SK-N-SH (cell line): Measurements from ENCODE around the gene MYO16. TPM values are rescaled to one million over a fixed set of nuclear protein-coding genes. Genes with fewer than 3 reads are reported as not detected.

Experiments
- CTCF ChIA-PET: fragments of 300-600, 350-600 bp; formaldehyde crosslinking; extraction: SDS; loops from one replicate; lab custom pipeline; 2021; lab: Yijun Ruan, JAX
- POLR2A ChIA-PET: fragments of 350-600 bp; sonication (Branson Sonifier 250); formaldehyde crosslinking; extraction: SDS; loops from one replicate; lab custom pipeline; 2020; ENCODE audit warnings: antibody characterized with exemption, inconsistent platforms; lab: Yijun Ruan, JAX
- DNase-seq: peaks from one replicate; pipeline ENCODE4 v3.0.0; 2012
- H2AFZ ChIP-seq: fragments of 200-600 bp; sonication (generic); 2 replicates; pipeline ENCODE4 v1.8.1; 2016; ENCODE audit warnings: antibody characterized with exemption, mild to moderate bottlenecking, low read depth
- H3F3A ChIP-seq: fragments of 200-600 bp; sonication (generic); replicated peaks from 2 replicates; pipeline ENCODE3; 2016; ENCODE audit warnings: antibody characterized with exemption, mild to moderate bottlenecking; ENCODE audit not compliant: insufficient read depth
- H3K27ac ChIP-seq, 2 experiments: fragments of 200-500 bp in 1 of 2; fragments of 200-600 bp in 1 of 2; sonication (Bioruptor generic) in 1 of 2; sonication (generic), shearing (Covaris generic) in 1 of 2; 2 replicates each; pipeline versions ENCODE4 v1.5.1 to v1.6.1; 2014 to 2016; ENCODE audit warnings: low read depth in 2 of 2, inconsistent platforms in 1 of 2, low read length in 1 of 2, mild to moderate bottlenecking in 1 of 2, mixed read lengths in 1 of 2
- H3K27me3 ChIP-seq: fragments of 200-600 bp; sonication (generic), shearing (Covaris generic); 2 replicates; pipeline ENCODE4 v1.6.1; 2016; ENCODE audit warnings: mixed run types; ENCODE audit not compliant: insufficient read depth
- H3K36me3 ChIP-seq, 2 experiments: fragments of 200-500 bp in 1 of 2; fragments of 200-600 bp in 1 of 2; sonication (Bioruptor generic) in 1 of 2; sonication (generic) in 1 of 2; replicated peaks in 1 of 2; 2 replicates each; pipeline versions ENCODE3 to v1.5.1; 2014 to 2016; ENCODE audit warnings: low read length in 1 of 2, mild to moderate bottlenecking in 1 of 2; ENCODE audit not compliant: insufficient read depth in 2 of 2, control insufficient read depth in 1 of 2
- H3K4me1 ChIP-seq, 2 experiments: fragments of 200-500 bp in 1 of 2; fragments of 200-600 bp in 1 of 2; sonication (Bioruptor generic) in 1 of 2; sonication (generic), shearing (Covaris generic) in 1 of 2; 2 replicates each; pipeline versions ENCODE4 v1.5.1 to v1.6.1; 2014 to 2016; ENCODE audit warnings: low read depth in 1 of 2, low read length in 1 of 2, mixed run types in 1 of 2; ENCODE audit not compliant: insufficient read depth in 2 of 2, control insufficient read depth in 1 of 2
- H3K4me2 ChIP-seq: fragments of 200-600 bp; sonication (generic), shearing (Covaris generic); 2 replicates; pipeline ENCODE4 v1.6.1; 2017; ENCODE audit warnings: mixed run types
- H3K4me3 ChIP-seq, 2 experiments: fragments of 200-500 bp in 1 of 2; fragments of 200-600 bp in 1 of 2; sonication (Bioruptor generic) in 1 of 2; sonication (generic), shearing (Covaris generic) in 1 of 2; 2 replicates each; pipeline versions ENCODE4 v1.5.1 to v1.8.1; 2014 to 2016; ENCODE audit warnings: low read depth in 2 of 2, inconsistent platforms in 1 of 2, low read length in 1 of 2, mild to moderate bottlenecking in 1 of 2, mixed read lengths in 1 of 2, moderate library complexity in 1 of 2
- H3K79me2 ChIP-seq: fragments of 200-600 bp; sonication (generic); 2 replicates; pipeline ENCODE4 v1.8.1; 2017; ENCODE audit warnings: mild to moderate bottlenecking; ENCODE audit not compliant: insufficient read depth
- H3K9ac ChIP-seq: fragments of 200-600 bp; sonication (generic); 2 replicates; pipeline ENCODE4 v1.6.1; 2017; ENCODE audit warnings: mixed run types
- H3K9me2 ChIP-seq: fragments of 200-600 bp; sonication (generic); 2 replicates; pipeline ENCODE4 v1.6.1; 2017; ENCODE audit warnings: mixed run types
- H3K9me3 ChIP-seq: fragments of 200-600 bp; sonication (generic); 2 replicates; pipeline ENCODE4 v1.6.1; 2017; ENCODE audit warnings: mixed run types, mild to moderate bottlenecking, moderate library complexity
- H4K20me1 ChIP-seq: fragments of 200-600 bp; sonication (generic); 2 replicates; pipeline ENCODE4 v1.6.1; 2017; ENCODE audit warnings: mild to moderate bottlenecking, mixed run types; ENCODE audit not compliant: insufficient read depth
- ELF1 ChIP-seq: IDR thresholded peaks from 2 replicates; pipeline ENCODE4 v1.4.0; 2012
- EP300 ChIP-seq, 2 experiments: IDR thresholded peaks; 2 replicates each; pipeline versions ENCODE4 v1.4.0 to v1.6.1; 2012; ENCODE audit warnings: borderline replicate concordance in 1 of 2, low read depth in 1 of 2, low read length in 1 of 2
- GABPA ChIP-seq: IDR thresholded peaks from 2 replicates; pipeline ENCODE4 v1.4.0; 2012; ENCODE audit warnings: low read depth, mild to moderate bottlenecking
- GATA2 ChIP-seq: sonication (generic); formaldehyde crosslinking; IDR thresholded peaks from 2 replicates; pipeline ENCODE4 v1.5.0; 2020; ENCODE audit warnings: mild to moderate bottlenecking, missing genetic modification reagents
- JUND ChIP-seq: IDR thresholded peaks from 2 replicates; pipeline ENCODE4 v1.4.0; 2012
- NFIC ChIP-seq: IDR thresholded peaks from 2 replicates; pipeline ENCODE4 v1.4.0; 2012; ENCODE audit warnings: borderline replicate concordance
- NRF1 ChIP-seq: IDR thresholded peaks from 2 replicates; pipeline ENCODE4 v1.6.1; 2012; ENCODE audit warnings: low read depth, mild to moderate bottlenecking, low read length
- RAD21 ChIP-seq: IDR thresholded peaks from 2 replicates; pipeline ENCODE4 v1.6.1; 2012; ENCODE audit warnings: mild to moderate bottlenecking, low read length
- RCOR1 ChIP-seq: fragments of 150-350 bp; IDR thresholded peaks from 2 replicates; pipeline ENCODE4 v1.6.1; 2017; ENCODE audit warnings: antibody characterized with exemption, low read length
- RXRA ChIP-seq: IDR thresholded peaks from 2 replicates; pipeline ENCODE4 v1.4.0; 2012; ENCODE audit warnings: low read depth, mild to moderate bottlenecking, borderline replicate concordance
- SMC3 ChIP-seq: IDR thresholded peaks from 2 replicates; pipeline ENCODE4 v1.6.1; 2012; ENCODE audit warnings: low read depth, low read length, improper control_type of control experiment
- TAF1 ChIP-seq: IDR thresholded peaks from 2 replicates; pipeline ENCODE4 v1.6.1; 2012; ENCODE audit warnings: low read depth, mild to moderate bottlenecking, low read length, moderate library complexity, borderline replicate concordance
- TEAD4 ChIP-seq: IDR thresholded peaks from 2 replicates; pipeline ENCODE4 v1.4.0; 2012; ENCODE audit warnings: mild to moderate bottlenecking, borderline replicate concordance; ENCODE audit not compliant: insufficient read depth
- WGBS: methylation state at CpG from one replicate; pipeline ENCODE4 v1.1.6; 2017; ENCODE audit warnings: low lambda C conversion rate; 5-methylcytosine and 5-hydroxymethylcytosine counted together
- polyA plus RNA-seq, 3 experiments: library from polyadenylated mRNA; depleted of rRNA; stranded (reverse); fragments of >200 nt; gene quantifications; 2 replicates each; pipeline ENCODE4 v1.2.3, GENCODE V29; 2012
- TF ChIP-seq, protein P1 (sequence below): IDR thresholded peaks from 2 replicates; pipeline ENCODE4 v1.4.0; 2012; ENCODE audit warnings: low read depth
- TF ChIP-seq, protein P2 (sequence below): IDR thresholded peaks from 2 replicates; pipeline ENCODE4 v1.6.1; 2012; ENCODE audit warnings: mild to moderate bottlenecking, low read depth, low read length, moderate library complexity
- TF ChIP-seq, protein P3 (sequence below): IDR thresholded peaks from 2 replicates; pipeline ENCODE4 v1.4.0; 2012; ENCODE audit warnings: low read depth, borderline replicate concordance
- TF ChIP-seq, protein P4 (sequence below): fragments of 150-350 bp; IDR thresholded peaks from 2 replicates; pipeline ENCODE4 v1.6.1; 2016; ENCODE audit warnings: mild to moderate bottlenecking, low read depth, low read length

The MYO16 gene
- polyA plus RNA-seq, 1 of the 3 experiments (the other 2 are of a cell fraction) = 0.07 TPM

DNA sequence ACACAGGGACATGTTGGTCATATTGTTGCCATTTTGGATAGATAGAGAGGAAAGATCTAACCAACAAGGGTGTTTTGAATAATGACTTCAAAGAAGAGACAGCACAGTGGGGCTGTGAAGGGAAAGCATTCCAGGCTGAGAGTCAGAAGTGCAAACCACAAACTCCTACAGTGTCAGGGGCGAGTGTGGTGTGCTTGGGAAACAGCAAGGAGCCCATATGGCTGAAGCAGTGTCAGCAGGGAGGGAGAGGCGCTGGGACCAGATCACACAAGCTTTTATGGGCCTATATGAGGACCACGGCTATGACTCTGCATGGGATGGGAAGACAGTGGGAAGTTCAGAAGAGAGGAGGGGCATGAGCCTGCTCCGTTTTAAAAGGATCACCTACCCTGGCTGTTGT is 166.4 kb downstream of the MYO16 start:
- CTCF ChIA-PET = no interaction called here
- H3F3A ChIP-seq = no peaks in the 10 kb centered on the region

More for the DNA sequence above, 166.4 kb downstream of the MYO16 start:
- Histone ChIP-seq H3K27ac (no peak overlapping the region), H3K9me3 (no peaks in the 10 kb centered on the region), H3K9ac (no peak overlapping the region), H3K36me3 (no peaks in the 10 kb centered on the region), H3K9me2 (no peaks in the 10 kb centered on the region), H3K4me1 (no peaks in the 10 kb centered on the region; a peak in 1 of 4 replicates), H2AFZ (no peak overlapping the region), H3K27me3 (no peaks in the 10 kb centered on the region), H4K20me1 (no peaks in the 10 kb centered on the region), H3K4me3 (no peak overlapping the region), H3K4me2 (no peak overlapping the region), H3K79me2 (no peaks in the 10 kb centered on the region)
- no peak for DNase-seq
- POLR2A ChIA-PET = no interaction called here
- TF ChIP-seq GATA2 (CRISPR knock-in tag) (no peak), TAF1 (no peak), JUND (no peak), RAD21 (no peak), SMC3 (no peak), RCOR1 (no peak), NFIC (no peak), ELF1 (no peak), RXRA (no peak), TEAD4 (no peak), GABPA (no peak), NRF1 (no peak), EP300 (IDR thresholded peaks at IDR 0.05; ENCODE audit: borderline replicate concordance in 1 of 2, low read depth in 1 of 2, low read length in 1 of 2) (no peak)
- TF ChIP-seq, protein P1, sequence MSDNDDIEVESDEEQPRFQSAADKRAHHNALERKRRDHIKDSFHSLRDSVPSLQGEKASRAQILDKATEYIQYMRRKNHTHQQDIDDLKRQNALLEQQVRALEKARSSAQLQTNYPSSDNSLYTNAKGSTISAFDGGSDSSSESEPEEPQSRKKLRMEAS = no peak
- TF ChIP-seq, protein P2, sequence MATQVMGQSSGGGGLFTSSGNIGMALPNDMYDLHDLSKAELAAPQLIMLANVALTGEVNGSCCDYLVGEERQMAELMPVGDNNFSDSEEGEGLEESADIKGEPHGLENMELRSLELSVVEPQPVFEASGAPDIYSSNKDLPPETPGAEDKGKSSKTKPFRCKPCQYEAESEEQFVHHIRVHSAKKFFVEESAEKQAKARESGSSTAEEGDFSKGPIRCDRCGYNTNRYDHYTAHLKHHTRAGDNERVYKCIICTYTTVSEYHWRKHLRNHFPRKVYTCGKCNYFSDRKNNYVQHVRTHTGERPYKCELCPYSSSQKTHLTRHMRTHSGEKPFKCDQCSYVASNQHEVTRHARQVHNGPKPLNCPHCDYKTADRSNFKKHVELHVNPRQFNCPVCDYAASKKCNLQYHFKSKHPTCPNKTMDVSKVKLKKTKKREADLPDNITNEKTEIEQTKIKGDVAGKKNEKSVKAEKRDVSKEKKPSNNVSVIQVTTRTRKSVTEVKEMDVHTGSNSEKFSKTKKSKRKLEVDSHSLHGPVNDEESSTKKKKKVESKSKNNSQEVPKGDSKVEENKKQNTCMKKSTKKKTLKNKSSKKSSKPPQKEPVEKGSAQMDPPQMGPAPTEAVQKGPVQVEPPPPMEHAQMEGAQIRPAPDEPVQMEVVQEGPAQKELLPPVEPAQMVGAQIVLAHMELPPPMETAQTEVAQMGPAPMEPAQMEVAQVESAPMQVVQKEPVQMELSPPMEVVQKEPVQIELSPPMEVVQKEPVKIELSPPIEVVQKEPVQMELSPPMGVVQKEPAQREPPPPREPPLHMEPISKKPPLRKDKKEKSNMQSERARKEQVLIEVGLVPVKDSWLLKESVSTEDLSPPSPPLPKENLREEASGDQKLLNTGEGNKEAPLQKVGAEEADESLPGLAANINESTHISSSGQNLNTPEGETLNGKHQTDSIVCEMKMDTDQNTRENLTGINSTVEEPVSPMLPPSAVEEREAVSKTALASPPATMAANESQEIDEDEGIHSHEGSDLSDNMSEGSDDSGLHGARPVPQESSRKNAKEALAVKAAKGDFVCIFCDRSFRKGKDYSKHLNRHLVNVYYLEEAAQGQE = no peak
- TF ChIP-seq, protein P3, sequence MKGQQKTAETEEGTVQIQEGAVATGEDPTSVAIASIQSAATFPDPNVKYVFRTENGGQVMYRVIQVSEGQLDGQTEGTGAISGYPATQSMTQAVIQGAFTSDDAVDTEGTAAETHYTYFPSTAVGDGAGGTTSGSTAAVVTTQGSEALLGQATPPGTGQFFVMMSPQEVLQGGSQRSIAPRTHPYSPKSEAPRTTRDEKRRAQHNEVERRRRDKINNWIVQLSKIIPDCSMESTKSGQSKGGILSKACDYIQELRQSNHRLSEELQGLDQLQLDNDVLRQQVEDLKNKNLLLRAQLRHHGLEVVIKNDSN = no peak
- TF ChIP-seq, protein P4, sequence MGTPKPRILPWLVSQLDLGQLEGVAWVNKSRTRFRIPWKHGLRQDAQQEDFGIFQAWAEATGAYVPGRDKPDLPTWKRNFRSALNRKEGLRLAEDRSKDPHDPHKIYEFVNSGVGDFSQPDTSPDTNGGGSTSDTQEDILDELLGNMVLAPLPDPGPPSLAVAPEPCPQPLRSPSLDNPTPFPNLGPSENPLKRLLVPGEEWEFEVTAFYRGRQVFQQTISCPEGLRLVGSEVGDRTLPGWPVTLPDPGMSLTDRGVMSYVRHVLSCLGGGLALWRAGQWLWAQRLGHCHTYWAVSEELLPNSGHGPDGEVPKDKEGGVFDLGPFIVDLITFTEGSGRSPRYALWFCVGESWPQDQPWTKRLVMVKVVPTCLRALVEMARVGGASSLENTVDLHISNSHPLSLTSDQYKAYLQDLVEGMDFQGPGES = no peak
- 26% methylated on average over 4 of the region's 4 CpGs for WGBS
